ENCODE results near the gene ASXL3.

The ASXL3 gene

GRCh38 chr18:33711514-33711913 lies 133.5 kb downstream of the ASXL3 start:
- TF ChIP-seq CTCF (IDR thresholded peaks at IDR 0.05; ENCODE audit: control insufficient read depth, insufficient read depth, low read depth, low read length, missing control alignments): no peak
- DNase-seq (ENCODE audit: low read depth): no peak

GRCh38 chr18:33712719-33713118 lies 134.7 kb downstream of the ASXL3 start:
- no peak for DNase-seq (ENCODE audit: low read depth)
- TF ChIP-seq CTCF (IDR thresholded peaks at IDR 0.05; ENCODE audit: control insufficient read depth, insufficient read depth, low read depth, low read length, missing control alignments): no peak
- H3K4me3 ChIP-seq (ENCODE audit: control insufficient read depth, low read depth, low read length): no peak overlapping the region

More at GRCh38 chr18:33711514-33711913, 133.5 kb downstream of the ASXL3 start:
- H3K4me3 ChIP-seq (ENCODE audit: control insufficient read depth, low read depth, low read length): no peak overlapping the region

- no peak overlapping the region for H3K4me3 ChIP-seq (ENCODE audit: control insufficient read depth, low read depth, low read length)
- no peak for DNase-seq (ENCODE audit: low read depth)
- TF ChIP-seq CTCF (IDR thresholded peaks at IDR 0.05; ENCODE audit: control insufficient read depth, insufficient read depth, low read depth, low read length, missing control alignments): no peak
Measured at GRCh38 chr18:33716061-33716683, 138.2 kb downstream of the ASXL3 start.

- no peak for TF ChIP-seq CTCF (IDR thresholded peaks at IDR 0.05; ENCODE audit: control insufficient read depth, insufficient read depth, low read depth, low read length, missing control alignments)
- no peak overlapping the region for H3K4me3 ChIP-seq (ENCODE audit: control insufficient read depth, low read depth, low read length)
- no peak for DNase-seq (ENCODE audit: low read depth)
Measured at GRCh38 chr18:33717339-33717738, 139.3 kb downstream of the ASXL3 start.

- TF ChIP-seq CTCF (IDR thresholded peaks at IDR 0.05; ENCODE audit: control insufficient read depth, insufficient read depth, low read depth, low read length, missing control alignments): no peak
- DNase-seq (ENCODE audit: low read depth): no peak
- H3K4me3 ChIP-seq (ENCODE audit: control insufficient read depth, low read depth, low read length): no peak overlapping the region
Measured at GRCh38 chr18:33720133-33720532, 142.1 kb downstream of the ASXL3 start.

- TF ChIP-seq CTCF (IDR thresholded peaks at IDR 0.05; ENCODE audit: control insufficient read depth, insufficient read depth, low read depth, low read length, missing control alignments): no peak
- DNase-seq (ENCODE audit: low read depth): no peak
- no peak overlapping the region for H3K4me3 ChIP-seq (ENCODE audit: control insufficient read depth, low read depth, low read length)
Measured at GRCh38 chr18:33729556-33729955, 151.5 kb downstream of the ASXL3 start.
